GM10266 (cell line): ENCODE results near the gene ANO2.

ENCODE experiments used
- DNase-seq: peaks from one replicate; pipeline ENCODE4 v3.0.0; 2012; ENCODE audit errors: extremely low spot score
- TF ChIP-seq, protein P1 (sequence below): IDR thresholded peaks from 2 replicates; pipeline ENCODE4 v1.5.1; 2012; ENCODE audit warnings: mild to moderate bottlenecking, low read depth; ENCODE audit not compliant: control insufficient read depth, insufficient read depth; ENCODE audit errors: missing control alignments

ANO2 gene

DNA sequence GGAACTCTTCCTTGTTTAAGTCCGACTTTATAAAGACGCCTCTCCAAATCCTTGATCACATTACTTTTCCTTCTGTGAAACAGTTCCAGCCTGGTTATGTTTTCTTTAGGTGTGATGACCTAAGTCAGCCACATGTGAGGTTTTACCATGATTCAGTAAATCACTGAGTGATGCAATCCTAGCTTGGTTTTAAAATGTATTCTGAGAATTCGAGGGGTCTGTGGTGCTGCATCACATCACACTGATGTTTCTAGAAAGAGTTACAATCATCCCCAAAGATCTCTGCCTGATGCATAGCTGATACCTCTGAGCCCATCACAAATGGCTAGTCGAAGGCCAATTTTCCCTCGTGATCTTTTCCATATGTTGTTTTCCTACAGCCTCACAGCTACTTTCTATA, 152.7 kb downstream of the ANO2 start:
- DNase-seq, result no peak
- TF ChIP-seq, protein P1, sequence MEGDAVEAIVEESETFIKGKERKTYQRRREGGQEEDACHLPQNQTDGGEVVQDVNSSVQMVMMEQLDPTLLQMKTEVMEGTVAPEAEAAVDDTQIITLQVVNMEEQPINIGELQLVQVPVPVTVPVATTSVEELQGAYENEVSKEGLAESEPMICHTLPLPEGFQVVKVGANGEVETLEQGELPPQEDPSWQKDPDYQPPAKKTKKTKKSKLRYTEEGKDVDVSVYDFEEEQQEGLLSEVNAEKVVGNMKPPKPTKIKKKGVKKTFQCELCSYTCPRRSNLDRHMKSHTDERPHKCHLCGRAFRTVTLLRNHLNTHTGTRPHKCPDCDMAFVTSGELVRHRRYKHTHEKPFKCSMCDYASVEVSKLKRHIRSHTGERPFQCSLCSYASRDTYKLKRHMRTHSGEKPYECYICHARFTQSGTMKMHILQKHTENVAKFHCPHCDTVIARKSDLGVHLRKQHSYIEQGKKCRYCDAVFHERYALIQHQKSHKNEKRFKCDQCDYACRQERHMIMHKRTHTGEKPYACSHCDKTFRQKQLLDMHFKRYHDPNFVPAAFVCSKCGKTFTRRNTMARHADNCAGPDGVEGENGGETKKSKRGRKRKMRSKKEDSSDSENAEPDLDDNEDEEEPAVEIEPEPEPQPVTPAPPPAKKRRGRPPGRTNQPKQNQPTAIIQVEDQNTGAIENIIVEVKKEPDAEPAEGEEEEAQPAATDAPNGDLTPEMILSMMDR, result no peak

DNA sequence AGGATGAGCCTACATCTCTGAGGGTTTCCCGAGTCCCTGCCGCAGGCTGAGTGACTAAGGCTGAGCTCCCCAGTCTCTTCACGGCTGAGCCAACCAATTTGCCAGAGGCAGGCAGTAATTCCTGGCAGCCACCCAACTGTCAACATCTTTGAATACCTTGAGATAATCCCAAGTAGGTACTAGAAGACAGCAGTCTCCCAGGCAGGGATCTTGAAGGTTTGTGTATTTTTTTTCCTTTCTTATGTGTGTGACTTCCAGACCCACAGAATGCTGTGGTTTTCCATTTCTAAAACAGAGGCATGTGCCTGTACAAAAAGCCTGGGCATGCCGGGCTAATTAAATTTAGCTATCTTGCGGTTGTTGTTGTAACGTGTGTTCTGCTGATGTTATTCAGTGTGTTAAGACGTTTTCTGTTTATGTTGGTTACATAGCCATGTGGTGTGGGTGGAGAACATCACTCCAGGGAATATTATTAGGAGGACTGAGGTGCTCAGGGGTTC, 155.5 kb downstream of the ANO2 start:
- TF ChIP-seq, protein P1, result no peak
- no peak for DNase-seq

DNA sequence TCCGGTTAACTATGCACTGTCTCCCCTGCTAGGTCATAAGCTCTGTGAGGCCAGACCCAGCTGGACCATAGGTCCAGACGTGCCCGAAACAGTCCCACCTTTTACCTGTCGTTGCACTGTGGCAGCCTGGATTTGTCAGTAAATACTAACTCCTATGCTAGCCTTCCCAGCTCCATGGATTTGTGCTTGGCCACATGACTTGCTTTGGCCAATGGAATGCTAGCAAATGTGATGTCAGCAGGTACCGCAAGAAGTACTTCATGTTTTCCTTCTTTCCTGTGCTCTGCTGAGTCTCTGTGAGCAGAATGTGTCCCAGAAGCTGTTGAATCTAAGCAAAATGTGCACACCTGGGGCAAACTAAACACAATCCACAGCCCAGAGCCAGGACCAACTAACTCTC, 157.2 kb downstream of the ANO2 start:
- TF ChIP-seq, protein P1, result no peak
- DNase-seq, result no peak

DNA sequence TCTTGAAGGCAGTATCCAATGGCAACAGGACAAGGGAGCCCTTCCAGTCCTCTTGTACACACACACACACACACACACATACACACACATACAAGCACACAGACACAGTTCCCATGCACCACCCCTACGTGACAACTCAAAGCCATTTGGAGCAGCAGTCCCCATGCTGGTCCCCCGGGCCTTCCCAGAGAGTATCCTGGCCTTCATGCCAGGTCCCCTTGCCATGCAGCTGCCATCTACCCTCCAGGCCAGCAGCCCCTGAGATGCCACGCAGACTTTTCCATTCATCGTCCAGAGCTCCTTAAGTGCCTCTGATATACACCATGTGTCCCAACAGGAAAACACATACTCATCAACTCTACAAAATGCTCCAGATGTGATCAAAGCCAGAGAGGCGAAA, 159.5 kb downstream of the ANO2 start:
- DNase-seq, result no peak
- TF ChIP-seq, protein P1, result no peak

DNA sequence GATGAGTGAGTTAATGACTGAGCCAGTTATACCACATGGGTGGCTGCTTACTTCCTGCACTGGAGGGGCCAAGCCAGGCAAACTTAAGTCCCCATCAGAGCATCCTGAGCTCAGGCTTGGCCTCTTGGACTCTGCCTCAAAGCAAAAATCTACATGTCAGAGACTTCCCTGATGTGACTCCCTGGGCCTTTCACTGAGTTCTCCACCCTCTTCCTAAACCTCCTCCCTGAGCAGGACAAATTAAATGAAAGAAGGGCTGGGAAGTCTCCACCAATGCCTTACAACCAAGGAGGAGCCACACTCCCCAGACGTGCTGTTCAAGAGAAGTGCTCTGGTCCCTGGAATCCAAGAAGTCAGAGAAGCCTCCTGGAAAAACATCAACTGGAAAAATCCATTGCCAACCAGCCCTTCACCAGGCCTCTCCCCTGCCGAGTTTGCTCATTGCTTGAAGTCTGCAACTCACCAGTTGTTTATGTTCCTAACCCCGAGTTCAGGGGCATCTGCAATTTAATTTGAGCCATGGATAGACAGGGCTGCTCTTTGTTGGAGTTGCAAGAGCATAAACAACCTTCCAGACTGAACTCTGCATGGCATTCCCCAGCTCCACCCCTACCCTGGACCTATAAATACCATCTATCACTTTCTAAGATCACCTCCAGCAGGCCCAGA, 160.5 kb downstream of the ANO2 start:
- DNase-seq, result no peak
- TF ChIP-seq, protein P1, result no peak

DNA sequence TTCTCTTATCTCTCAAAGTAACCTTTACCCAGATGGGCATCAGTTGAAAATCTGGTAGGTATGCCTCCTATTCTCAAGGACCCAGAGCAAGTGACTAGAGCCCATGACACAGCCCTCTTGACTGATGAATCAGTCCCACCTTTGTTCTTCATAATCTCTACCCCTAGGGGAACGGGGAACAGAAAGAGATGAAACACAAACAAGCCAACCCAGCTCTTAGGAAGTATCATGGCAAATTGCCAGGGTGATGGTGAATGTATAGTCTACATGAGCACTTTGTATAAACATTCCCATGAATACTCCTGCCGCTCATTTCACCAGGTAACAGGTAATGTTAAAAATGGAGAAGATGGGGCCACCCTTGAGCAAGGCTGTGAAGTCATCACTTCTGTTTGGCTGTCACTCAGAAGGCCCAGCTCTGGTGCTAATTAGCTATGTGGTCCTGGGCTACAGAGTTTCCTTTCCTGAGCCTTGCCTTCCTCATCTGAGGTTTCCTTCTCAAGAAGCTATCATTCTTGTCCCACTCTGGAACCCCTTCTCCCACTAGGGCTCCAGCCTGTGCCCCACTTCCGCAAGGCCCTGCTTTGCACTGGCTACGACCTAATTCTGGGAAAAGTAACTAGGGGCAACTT, 161.7 kb downstream of the ANO2 start:
- TF ChIP-seq, protein P1, result no peak
- DNase-seq, result no peak

DNA sequence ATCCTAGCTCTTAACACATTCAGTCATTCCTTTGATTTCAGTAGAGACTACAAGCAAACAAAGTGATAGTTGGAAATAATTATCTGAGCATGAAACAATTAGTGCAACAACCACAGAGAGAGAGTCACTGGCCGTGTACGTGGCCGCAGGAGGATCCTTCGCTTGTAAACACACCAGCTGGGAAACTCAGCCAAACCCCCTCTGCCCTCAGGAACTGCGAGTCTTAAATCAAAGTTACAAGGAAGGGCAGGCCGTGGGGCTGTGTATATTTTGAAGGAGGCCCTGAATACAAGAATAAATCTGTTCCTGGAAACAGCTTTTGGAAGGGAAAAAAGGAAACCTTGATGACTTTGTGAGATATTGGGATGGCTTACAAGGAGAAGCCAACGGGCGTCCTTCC, 164.5 kb downstream of the ANO2 start:
- TF ChIP-seq, protein P1, result no peak
- no peak for DNase-seq
